NCI-H1048 (cell line): Measurements from ENCODE around the gene TIGIT.

Experiments used
- DNase-seq: peaks from one replicate; lab custom pipeline; 2025; lab: John Stamatoyannopoulos, UW

TIGIT gene

GRCh38 chr3:114310695-114311094, 16.9 kb downstream of the TIGIT start:
- DNase-seq = no peak

- no peak for DNase-seq
Observed at GRCh38 chr3:114313426-114313825, 19.6 kb downstream of the TIGIT start.

- DNase-seq = no peak
Observed at GRCh38 chr3:114314282-114314681, 20.5 kb downstream of the TIGIT start.

GRCh38 chr3:114318295-114318694, 24.5 kb downstream of the TIGIT start:
- no peak for DNase-seq

- peak; percentile 89 for DNase-seq
Observed at GRCh38 chr3:114319453-114319852, 25.6 kb downstream of the TIGIT start.

- DNase-seq = no peak
Observed at GRCh38 chr3:114320246-114320645, 26.4 kb downstream of the TIGIT start.

- no peak for DNase-seq
Observed at GRCh38 chr3:114323546-114324254, 29.9 kb downstream of the TIGIT start.

- no peak for DNase-seq
Observed at GRCh38 chr3:114327665-114328064, 33.8 kb downstream of the TIGIT start.

- no peak for DNase-seq
Observed at GRCh38 chr3:114328345-114328744, 34.5 kb downstream of the TIGIT start.

- no peak for DNase-seq
Observed at GRCh38 chr3:114329823-114330222, 36.0 kb downstream of the TIGIT start.

- no peak for DNase-seq
Observed at GRCh38 chr3:114331007-114331406, 37.2 kb downstream of the TIGIT start.

GRCh38 chr3:114331710-114332109, 37.9 kb downstream of the TIGIT start:
- no peak for DNase-seq

GRCh38 chr3:114332342-114333179, 38.7 kb downstream of the TIGIT start:
- DNase-seq = no peak

- no peak for DNase-seq
Observed at GRCh38 chr3:114333180-114333922, 39.5 kb downstream of the TIGIT start.

GRCh38 chr3:114333923-114334240, 40.1 kb downstream of the TIGIT start:
- no peak for DNase-seq

- no peak for DNase-seq
Observed at GRCh38 chr3:114336122-114336697, 42.4 kb downstream of the TIGIT start.

- no peak for DNase-seq
Observed at GRCh38 chr3:114336857-114337256, 43.0 kb downstream of the TIGIT start.

- no peak for DNase-seq
Observed at GRCh38 chr3:114338651-114339357, 45.0 kb downstream of the TIGIT start.

- no peak for DNase-seq
Observed at GRCh38 chr3:114344492-114344891, 50.7 kb downstream of the TIGIT start.

GRCh38 chr3:114350271-114350670, 56.4 kb downstream of the TIGIT start:
- no peak for DNase-seq

GRCh38 chr3:114350690-114351089, 56.9 kb downstream of the TIGIT start:
- DNase-seq = no peak
